Retinal pigment epithelial cell (primary cell): ENCODE results near the gene TCERG1L.
"Not testable (repeated sequence)": the region's sequence is repeated elsewhere in the genome, so short reads cannot be mapped to it uniquely, and the experiment has no call there.

ENCODE experiments used
- DNase-seq: peaks from one replicate; pipeline ENCODE4 v3.0.0-alpha.2; 2010; ENCODE audit warnings: low read depth
- H3K4me3 ChIP-seq: 2 replicates; pipeline ENCODE4 v1.5.1; 2011; ENCODE audit warnings: mild to moderate bottlenecking, low read length, control low read depth, moderate library complexity
- CTCF ChIP-seq: conservative IDR thresholded peaks from 2 replicates; pipeline ENCODE4 v1.5.1; 2011; ENCODE audit warnings: low read depth, low read length, control low read depth, inconsistent platforms

Gene TCERG1L

GRCh38 chr10:131154306-131155025, 157.1 kb downstream of the TCERG1L start:
- DNase-seq = no peak

GRCh38 chr10:131152456-131152855, 159.1 kb downstream of the TCERG1L start:
- DNase-seq, H3K4me3 ChIP-seq: not testable (repeated sequence)

More at GRCh38 chr10:131154306-131155025, 157.1 kb downstream of the TCERG1L start:
- no peak overlapping the region for H3K4me3 ChIP-seq
- TF ChIP-seq CTCF = no peak

- H3K4me3 ChIP-seq = no peak overlapping the region
- no peak for DNase-seq
- no peak for TF ChIP-seq CTCF
These were observed 161.4 kb downstream of the TCERG1L start for GRCh38 chr10:131150126-131150525.

- no peak for DNase-seq
- TF ChIP-seq CTCF = no peak
- no peak overlapping the region for H3K4me3 ChIP-seq
These were observed 161.9 kb downstream of the TCERG1L start for GRCh38 chr10:131149586-131149985.

- no peak for TF ChIP-seq CTCF
- H3K4me3 ChIP-seq = no peak overlapping the region
- DNase-seq = no peak
These were observed 162.4 kb downstream of the TCERG1L start for GRCh38 chr10:131149111-131149510.

- no peak for TF ChIP-seq CTCF
- H3K4me3 ChIP-seq = no peak overlapping the region
- DNase-seq = no peak
These were observed 163.3 kb downstream of the TCERG1L start for GRCh38 chr10:131148270-131148669.

- H3K4me3 ChIP-seq = no peak overlapping the region
- no peak for TF ChIP-seq CTCF
- DNase-seq = no peak
These were observed 164.1 kb downstream of the TCERG1L start for GRCh38 chr10:131147301-131147975.
